Measurements from ENCODE around the gene TTC7B.

The TTC7B gene

DNA sequence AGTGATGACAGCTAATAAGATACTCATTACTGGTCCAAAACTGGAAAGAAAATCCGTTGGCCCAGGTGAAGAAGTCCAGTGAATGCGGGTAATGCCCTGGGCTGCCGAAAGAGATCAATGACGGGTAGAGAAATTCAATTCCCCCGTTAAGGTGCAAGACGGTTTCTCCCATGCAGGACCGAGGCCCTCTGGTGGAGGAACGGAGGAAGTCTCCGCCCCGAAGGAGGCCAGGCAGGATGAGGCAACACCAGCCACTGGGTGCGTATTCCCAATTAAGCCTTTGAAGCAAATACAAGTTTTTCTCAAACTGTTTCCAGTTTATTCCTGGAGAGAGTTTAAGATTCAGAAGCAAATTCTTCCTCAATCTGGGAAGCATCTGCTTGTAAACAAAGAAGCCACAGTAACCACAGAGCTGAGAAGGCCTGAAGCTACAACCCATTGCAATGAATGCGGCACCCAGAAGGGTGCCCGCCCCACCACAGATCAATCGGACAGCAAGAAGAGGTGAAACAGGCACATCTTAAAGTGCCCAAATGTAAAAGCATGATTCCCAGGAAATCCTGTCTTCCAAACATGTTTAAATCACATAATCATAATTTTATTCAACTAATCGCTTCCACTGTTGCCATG lies 118.5 kb downstream of the TTC7B start:
- peak; percentile 79 for DNase-seq

DNA sequence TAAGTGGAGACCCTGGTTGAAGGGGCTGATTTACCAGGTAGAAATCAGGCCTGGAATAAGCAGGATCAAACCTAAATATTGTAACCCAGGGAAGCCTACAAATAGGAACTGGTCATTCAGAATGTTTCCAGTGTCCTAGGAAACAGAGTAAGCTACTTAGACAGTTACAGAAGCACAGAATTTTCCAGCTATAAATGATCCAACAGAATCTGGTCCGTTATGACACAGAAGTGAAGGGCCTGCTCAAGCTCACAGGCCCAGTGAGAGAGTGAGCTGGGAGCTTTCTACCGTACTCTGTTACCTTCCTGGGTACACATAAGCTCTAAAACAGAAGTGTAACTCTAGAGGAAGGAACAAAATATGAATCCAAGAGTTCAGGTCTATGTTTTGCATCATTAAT lies 119.1 kb downstream of the TTC7B start:
- DNase-seq: no peak

DNA sequence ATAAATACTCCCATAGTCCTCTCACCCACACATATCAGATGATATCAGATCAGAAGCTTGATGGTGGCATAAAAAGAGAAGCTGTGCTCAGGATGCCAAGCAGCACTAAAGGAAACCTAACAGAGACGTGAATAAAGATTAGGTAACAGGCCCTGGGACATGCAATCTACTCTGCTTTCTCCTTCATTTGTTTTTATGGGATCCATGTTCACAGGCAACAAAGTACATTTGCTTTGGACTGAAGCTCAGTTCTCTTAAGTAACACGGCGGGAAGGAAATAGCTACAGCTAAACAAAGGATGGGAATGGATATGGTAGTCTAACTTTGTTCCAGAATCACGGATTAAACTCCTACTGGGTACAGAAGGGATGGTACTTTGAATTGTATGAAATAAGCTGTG lies 119.5 kb downstream of the TTC7B start:
- no peak for DNase-seq

DNA sequence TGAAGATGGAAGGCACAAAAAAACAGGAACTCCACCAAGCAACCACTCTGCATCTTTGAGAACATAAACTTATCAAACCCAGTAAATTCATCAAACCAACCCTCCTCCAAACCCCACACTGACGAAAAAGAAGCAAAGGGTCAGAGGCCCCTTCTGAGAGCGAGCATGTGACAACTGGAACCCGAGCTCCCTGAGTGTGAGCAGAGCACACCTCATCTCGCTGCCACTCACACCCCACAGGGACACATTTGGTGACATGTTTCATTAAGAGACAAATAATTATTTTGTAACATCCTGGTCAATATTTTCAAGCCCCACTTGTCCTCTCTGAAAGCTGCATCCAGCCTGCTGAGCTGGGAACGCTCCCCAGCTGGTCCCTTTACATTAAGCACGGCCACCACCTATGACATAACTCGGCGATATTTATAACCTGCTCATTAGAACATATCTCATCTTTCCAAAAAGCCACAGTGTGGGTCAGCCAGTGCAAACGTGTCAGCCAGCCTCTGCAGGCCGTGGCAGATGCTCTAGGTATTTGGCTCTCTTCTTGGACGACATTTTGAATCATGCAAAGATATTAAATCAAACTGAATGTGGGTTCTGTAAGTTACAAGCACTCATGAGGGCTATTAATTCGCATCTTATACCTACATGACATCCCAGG lies 120.1 kb downstream of the TTC7B start:
- DNase-seq: no peak

DNA sequence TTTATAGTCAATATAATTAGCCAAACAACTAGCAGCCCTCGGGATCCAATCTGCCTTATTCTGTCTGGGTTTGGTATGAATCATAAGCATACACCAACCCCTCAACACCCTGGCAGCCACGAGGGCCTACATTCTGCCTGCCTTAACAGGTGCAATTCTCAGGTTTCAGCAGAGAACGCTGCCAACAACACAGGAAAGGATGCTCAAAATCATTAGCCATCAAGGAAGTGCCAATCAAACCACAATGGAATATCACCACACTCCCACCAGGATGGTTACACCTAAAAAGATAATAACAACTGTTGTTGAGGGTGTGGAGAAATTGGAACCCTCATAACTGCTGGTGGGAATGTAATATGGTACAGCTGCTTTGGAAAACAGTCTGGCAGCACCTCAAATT lies 122.8 kb downstream of the TTC7B start:
- no peak for DNase-seq

DNA sequence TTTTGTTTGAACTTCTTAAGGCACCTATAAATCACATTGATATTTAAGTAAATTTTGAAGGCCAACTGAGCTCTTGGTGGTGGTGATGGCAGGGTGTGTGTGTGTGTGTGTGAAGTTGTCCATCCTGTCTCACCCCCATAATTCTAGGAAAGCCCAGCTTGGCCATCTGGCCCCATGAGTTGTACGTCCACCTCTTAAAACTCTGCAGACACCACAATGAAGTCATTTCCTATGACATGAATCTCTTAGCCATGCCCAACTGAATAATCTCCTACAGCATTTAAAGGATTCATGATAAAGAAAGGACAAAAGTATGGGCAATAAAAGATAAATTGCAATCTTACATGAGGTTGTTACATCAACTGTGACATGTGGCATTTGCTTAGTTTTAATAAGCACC lies 123.4 kb downstream of the TTC7B start:
- no peak for DNase-seq

DNA sequence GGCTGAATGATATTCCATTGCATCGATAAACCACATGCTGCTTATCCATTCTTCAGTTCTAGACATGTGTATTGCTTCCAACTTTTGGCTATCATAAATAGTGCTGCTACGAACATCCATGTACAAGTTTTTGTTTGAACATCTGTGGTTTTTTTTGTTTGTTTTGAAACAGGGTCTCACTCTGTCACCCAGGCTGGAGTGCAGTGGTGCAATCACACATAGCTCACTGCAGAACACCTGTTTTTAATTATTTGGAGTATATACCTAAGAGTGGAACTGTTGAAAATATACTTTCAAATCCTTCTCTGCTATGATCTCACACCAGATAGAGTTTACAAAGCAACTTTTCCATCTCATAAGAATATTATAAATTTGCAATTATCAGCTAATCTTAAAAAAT lies 124.2 kb downstream of the TTC7B start:
- DNase-seq: no peak

DNA sequence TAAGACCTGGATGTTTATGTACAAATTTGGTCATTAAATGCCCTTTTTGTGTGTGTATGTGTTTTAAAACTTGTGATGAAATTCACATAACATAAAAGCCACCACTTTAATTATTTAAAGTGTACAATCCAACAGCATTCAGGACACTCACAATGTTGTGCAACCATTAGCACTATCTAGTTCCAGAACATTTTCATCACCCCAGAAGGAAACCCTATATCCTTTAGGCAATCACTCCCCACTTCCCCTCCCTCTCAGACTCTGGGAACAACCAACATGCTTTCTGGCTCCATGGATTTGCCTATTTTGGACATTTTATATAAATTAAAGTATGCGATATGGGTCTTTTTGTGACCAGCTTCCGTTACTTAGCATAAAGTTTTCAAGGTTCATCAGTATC lies 124.6 kb downstream of the TTC7B start:
- no peak for DNase-seq

DNA sequence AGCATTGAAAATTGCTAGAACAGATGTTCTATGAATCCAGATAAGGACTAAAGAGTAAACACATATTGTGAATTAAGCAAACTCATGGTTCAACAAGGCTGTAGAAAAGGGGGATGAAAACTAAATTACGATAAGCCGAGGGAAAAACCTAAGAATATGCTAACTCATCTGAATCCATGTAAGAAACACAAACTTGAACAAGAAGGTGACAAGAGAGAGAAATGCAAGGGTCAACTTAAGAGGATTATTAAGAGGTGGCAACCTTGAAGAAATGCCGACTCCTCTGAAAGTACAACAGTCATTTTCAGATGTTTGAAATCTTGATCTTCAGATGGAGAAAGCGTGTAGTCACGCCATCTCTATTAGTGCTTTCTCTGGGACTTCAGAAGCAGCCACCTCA lies 128.6 kb downstream of the TTC7B start:
- DNase-seq: no peak

DNA sequence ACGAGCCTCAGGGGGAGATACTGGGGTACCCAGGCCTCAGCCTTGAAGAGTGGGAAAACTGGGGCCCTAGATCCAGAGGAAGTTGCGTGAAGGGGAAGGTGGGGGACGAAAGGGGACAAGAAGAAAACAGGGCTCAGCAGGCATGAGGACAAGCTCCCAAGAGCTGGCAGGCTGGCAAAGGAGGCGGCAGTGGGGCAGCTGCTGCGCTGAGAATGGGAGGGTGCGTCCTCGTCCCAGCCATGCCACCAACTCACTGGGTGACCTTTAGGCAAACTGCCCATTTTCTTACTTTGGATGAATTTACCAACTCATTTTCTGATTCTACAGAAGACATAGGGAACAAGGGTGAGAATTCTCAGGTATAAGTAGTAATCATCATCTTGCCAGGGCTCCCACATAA lies 133.6 kb downstream of the TTC7B start:
- DNase-seq: no peak

DNA sequence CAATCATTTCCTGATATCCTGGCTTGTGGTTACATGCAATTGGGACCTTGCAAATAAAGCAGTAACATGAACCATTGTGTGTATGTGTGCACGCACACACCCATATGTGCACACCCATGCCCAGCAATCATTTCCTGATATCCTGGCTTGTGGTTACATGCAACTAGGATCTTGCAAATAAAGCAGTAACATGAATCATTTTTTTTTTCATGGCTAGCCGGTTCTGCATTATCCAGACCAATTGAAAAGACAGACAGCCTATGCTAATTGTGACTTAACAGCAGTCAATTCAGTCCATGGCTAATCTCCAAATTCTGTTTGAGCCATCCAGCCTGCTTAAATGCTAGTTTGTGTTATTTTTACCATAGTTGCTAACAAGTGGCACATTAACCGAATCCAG lies 134.3 kb downstream of the TTC7B start:
- no peak for DNase-seq

DNA sequence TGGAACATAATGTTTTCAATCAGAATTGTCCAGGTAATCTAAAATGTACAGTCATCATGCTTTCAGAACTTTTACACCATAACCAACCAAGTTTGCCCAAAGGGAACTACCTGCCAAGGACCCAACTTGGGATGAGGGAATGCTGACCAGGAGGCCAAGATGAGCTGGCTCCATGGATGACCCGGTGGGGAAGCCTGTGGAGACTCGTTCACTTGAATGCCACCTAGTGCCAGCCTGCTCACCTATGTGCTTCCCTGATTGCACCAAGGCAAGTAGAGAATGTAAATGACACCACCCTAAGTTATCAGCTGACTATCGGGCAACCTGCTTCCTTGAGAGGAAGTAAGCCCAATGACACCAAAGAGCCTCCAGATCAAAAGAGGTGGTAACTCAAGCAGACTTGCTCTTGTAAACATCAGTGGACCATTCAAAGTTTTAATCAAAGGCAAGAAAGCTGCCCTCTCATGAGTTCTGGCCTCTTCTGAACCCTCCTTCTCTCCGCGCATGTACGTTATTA lies 137.3 kb downstream of the TTC7B start:
- DNase-seq: no peak

DNA sequence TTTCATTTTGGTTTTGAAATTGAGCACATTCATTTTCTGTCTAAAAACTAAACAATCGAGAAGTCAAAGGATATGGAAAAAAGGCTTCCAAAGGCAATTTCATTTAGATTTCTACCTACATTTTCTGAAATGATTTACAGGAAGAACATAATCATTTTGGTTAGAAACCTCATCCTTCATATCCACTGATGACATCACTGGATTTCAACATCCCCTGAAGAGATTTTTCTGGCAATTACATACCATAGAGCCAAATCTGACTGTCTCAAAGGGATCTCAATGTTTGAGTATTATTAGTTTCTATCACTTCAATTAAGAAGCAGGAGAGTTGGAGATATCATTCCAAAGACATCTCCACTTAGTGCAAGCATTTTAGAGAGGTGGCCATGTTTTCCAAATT lies 137.8 kb downstream of the TTC7B start:
- no peak for DNase-seq

DNA sequence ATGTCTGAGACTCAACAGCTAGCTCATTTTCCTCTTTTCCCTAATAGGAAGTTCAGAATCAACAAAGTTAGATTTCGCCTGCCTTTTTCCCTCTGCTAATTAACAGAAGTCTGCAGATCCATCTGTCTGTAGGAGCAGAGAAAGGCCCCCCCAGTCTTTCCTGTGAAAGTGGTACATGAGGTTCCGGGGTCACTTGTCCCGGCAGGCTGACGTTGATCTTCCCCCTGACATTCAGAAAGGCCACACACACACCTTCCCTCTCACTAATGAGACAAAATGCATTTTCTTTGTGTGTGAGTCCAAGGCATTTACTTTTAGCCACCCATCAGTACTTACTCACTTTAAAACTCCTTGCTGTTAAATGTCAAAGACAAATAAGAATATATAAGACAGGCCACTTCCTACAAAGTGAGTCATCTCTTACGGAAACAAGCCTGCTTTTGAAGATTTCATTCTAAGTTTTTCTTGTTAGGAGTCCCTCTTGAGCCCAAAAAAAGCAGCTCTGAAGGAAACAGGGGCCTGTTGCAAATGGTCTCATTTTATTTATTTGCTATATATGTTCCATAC lies 138.7 kb downstream of the TTC7B start:
- DNase-seq: peak; percentile 38

DNA sequence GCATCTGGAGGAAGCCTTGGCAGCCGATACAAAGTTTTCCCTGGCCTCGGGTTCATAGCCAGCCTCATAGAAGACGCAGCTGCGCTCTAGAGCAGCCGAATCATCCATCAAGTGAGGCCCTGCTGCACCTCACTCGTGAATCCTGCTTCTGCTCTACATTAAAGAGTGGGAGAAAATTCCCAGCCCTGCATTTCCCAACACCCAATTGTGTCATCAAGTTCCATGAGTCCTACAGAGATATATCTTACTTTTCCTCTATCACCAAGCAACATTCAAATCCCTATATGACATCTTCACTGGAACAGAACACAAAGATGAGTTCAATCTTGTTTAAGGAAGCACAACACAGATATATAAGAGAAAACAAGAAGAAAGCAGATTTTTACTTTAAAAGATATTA lies 139.3 kb downstream of the TTC7B start:
- no peak for DNase-seq

DNA sequence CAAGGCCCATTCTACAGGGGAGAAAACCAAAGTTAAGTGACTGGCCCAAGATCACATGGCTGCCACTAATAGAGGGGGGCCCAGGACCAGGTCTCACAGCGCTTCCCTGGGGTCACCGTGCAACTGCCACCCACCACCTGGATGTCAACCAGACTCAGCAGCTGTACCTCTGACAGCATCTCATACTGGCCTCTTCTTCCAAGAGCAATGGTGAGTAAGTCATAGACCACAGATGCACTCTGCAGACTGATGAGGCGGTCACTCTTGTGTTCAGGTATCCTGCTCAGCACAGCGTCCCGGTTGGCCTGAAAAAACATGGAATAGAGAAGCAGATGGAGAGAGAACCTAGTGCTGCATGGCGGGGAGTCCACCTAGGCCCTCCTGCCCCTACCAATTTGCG lies 139.9 kb downstream of the TTC7B start:
- DNase-seq: no peak

DNA sequence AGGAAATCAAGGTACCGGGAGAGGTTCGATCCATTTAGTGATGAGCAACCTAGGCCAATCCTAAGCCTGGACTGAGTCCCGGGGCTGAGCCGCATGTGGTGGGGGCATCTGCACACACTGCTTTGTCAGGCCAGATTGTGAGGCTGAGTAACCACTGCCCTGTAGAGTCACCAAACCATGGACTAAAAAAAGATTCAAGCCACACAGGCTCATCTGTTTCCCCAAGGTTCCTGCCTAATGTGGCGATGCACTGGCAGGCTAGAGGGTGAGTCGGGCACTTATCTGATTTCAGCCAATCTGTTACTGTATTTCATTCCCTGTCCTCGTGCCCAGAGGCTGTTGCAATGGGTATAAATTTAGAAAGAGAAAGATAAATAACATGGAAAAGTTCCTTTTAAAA lies 140.8 kb downstream of the TTC7B start:
- no peak for DNase-seq

DNA sequence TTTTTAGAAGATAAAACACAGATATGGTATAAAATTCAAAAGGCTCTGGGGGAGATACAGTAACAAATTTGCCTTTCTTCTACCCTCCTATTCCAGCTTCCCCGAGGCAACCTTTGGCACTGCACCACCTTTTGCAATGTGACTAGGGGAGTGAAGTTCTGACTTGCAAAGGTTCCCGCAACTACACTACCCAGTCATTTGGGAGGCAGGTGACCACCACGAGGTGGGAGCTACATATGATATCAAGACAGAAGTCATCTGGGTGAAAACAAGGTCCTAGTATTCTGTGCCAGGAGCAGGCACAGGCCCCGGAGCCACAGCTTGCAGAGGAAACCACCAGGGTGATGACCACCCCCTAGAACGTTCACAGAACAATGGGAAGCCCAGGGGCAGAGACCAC lies 141.5 kb downstream of the TTC7B start:
- DNase-seq: no peak

DNA sequence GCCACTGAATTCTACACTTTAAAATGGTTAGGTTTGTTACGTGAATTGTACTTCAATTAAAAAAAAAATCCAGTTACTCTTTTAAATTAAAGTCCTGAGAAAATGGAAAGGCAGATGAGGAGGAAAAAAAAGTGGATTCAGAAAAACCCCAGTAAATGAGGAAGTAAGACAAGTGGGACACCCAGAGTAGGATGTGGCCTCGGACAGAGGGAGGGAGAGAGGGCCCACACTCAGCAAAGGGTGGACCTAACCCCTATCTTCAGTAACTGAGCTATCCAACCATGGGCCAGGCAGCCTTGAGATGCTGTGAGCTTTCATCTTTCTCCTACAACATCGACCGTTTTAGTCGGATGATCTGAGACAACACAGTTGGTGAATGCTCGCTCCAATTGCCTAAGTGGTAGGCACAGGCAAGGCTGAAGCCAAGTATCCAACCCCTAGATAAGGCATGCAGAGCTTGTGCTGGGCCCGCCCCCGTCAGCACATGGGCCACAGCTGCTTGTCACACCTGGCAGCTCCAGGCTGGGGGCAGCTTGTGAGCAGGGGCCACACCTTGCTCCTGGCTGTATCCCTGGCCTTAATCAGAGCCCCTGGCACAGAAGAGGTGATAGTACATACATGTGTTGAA lies 142.1 kb downstream of the TTC7B start:
- DNase-seq: no peak

DNA sequence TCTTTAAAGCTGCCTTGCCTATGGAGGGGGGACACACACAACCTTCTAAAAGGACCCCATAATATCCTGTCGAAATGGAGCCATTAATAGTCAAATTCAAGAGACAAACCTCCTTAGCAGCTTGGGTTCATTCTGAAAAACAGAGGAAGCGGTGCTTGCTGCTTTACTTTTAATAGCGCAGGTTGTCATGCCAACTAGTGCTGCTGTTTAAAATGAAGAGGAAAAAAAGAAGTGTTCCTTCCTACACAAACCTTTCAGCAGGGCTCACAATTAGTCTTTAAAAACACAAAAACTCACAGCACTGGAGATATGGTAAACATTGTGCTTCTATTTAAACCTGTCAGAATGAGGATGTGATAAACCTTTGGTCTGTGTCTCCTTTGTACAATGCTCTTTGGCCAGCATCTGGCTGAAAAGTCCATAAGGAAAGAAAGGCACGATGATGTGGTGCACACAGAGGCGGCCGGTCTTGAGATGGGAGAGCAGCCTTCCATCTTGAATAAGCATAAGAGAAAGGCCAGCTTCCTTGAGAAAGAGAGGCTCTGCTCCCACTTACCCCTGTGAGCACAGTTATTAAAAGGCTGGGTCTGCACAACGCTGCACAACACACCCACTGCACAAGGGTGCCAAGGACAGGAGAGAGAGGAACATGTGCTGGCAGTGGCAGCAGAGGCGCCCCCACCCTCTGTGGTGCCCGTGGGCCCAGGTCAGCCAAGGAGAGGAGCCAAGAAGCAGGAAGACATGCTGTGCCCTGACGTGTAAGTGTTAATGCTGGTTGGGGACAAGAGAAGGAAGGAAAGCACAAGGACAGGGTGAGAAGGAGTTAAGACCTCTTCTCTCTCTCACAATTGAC lies 144.6 kb downstream of the TTC7B start:
- DNase-seq: no peak

DNA sequence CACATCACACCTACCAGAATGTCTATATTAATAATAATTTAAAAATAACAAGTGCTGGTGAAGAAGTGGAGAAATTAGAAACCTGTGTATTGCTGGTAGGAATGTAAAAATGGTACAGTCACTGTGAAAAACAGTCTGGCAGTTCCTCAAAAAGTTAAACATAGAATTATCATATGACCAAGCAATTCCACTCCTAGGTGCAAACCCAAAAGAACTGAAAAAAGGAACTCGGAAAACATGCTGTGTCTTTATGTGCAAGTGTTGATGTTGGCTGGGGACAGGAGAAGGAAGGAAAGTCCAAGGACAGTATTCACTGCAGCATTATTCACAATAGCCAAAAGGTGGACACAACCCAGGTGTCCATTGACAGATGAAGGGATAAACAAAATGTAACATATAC lies 146.5 kb downstream of the TTC7B start:
- no peak for DNase-seq

DNA sequence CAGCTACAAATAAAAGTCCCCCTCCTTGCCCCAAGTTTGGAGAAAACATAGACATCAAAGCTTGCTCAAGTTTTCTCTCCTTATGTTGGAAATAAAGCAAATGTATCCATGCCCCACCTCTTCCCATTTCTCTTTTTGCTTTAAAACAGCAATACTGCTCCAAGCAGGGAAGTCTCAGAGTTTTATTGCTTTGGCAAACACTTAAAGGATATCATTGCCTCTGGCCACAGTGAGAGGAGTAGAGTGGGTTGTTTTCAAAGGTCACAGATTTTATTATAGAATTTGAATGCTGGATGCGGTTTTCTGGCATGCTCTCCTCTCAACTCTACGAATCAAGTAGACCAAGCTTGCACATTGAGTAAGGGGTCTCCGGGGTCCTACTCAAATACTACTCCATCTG lies 149.7 kb downstream of the TTC7B start:
- DNase-seq: no peak

DNA sequence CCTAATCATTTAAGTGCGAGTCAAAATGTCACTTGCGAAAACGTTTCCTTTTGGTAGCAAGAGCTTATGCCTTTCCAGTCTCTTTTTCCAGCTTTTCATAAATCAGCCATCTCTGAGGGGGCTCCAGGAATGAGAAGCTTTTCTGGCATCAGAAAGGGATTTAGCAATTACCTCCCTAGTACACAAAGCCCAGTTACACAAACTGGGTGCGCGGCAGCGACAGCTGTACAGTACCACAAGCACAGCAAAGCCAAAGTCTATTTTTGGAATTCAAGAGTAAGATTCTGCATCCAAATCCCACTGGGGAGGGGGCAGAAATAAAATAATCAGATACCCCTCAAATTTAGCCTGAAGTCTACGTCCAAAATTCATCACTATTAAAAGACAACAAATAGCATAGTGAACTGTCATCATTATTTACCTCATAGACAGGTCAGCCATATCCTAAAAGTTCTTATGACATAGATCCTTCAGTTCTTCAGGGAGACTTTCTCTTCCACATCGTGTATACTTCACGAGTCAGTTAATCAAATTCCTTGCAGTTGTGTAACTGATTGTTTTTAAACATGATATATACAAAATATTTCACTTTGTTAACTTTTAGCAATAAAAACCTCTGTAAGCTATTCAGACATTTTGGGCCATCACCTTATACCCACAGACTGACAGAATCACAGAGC lies 150.8 kb downstream of the TTC7B start:
- no peak for DNase-seq
